K562 (cell line): Measurements from ENCODE around the gene CAPN2. TPM values are rescaled to one million over a fixed set of nuclear protein-coding genes. Genes with fewer than 3 reads are reported as not detected.
A peak's percentile ranks its signal among the peaks of the same experiment; 100 is the strongest.

ENCODE experiments used
- CEBPB ChIP-seq: fragments of 450-650 bp; IDR thresholded peaks from 2 replicates; pipeline ENCODE4 v1.6.1; 2016; ENCODE audit warnings: missing genetic modification characterization, missing compliant biosample characterization
- CTBP1 ChIP-seq: fragments of 450-650 bp; IDR thresholded peaks from 2 replicates; pipeline ENCODE4 v1.6.1; 2016; ENCODE audit warnings: borderline replicate concordance
- DDX20 ChIP-seq: fragments of 450-650 bp; IDR thresholded peaks from 2 replicates; pipeline ENCODE4 v1.6.1; 2016; ENCODE audit warnings: missing genetic modification characterization, low read depth, mild to moderate bottlenecking, missing compliant biosample characterization, moderate library complexity
- ELF2 ChIP-seq: fragments of 250-450 bp; sonication (Bioruptor Pico); IDR thresholded peaks from 2 replicates; pipeline ENCODE4 v1.5.0; 2021; ENCODE audit warnings: mild to moderate bottlenecking
- FOXA3 ChIP-seq, 2 experiments: fragments of 450-650 bp in 1 of 2; sonication (generic) in 1 of 2; formaldehyde crosslinking; IDR thresholded peaks in 1 of 2; conservative IDR thresholded peaks in 1 of 2; 2 replicates each; pipeline versions ENCODE4 v1.4.0 to v1.8.0; 2020 to 2022; ENCODE audit warnings: mild to moderate bottlenecking in 2 of 2, missing genetic modification reagents in 1 of 2
- ILK ChIP-seq: fragments of 450-650 bp; IDR thresholded peaks from 2 replicates; pipeline ENCODE4 v1.6.1; 2016; ENCODE audit warnings: missing genetic modification characterization, low read depth, mild to moderate bottlenecking, missing compliant biosample characterization, moderate library complexity, borderline replicate concordance
- MTF1 ChIP-seq: fragments of 250-450 bp; sonication (Bioruptor Pico); IDR thresholded peaks from 2 replicates; pipeline ENCODE4 v1.9.0; 2021; ENCODE audit warnings: moderate library complexity, mild to moderate bottlenecking, inconsistent platforms, borderline replicate concordance
- RNF2 ChIP-seq: sonication (generic); IDR thresholded peaks from 2 replicates; pipeline ENCODE4 v1.6.1; 2016
- SETDB1 ChIP-seq: IDR thresholded peaks from one replicate; pipeline ENCODE4 v1.6.1; 2012; ENCODE audit warnings: low read length, control low read depth, inconsistent platforms
- SREBF1 ChIP-seq: fragments of 150-350 bp; IDR thresholded peaks from 2 replicates; pipeline ENCODE4 v1.6.1; 2014; ENCODE audit warnings: antibody characterized with exemption, low read depth, low read length, borderline replicate concordance
- TEAD4 ChIP-seq, 2 experiments: sonication (generic) in 1 of 2; formaldehyde crosslinking in 1 of 2; IDR thresholded peaks; 2 replicates each; pipeline versions ENCODE4 v1.6.1 to v1.8.0; 2012 to 2022; ENCODE audit warnings: borderline replicate concordance in 1 of 2, inconsistent platforms in 1 of 2, low read length in 1 of 2, mild to moderate bottlenecking in 1 of 2, missing genetic modification reagents in 1 of 2
- U2AF1 ChIP-seq: fragments of 200-400 bp; formaldehyde crosslinking; optimal IDR thresholded peaks from 2 replicates; pipeline ENCODE3; 2017; ENCODE audit warnings: mild to moderate bottlenecking, low read depth, low read length, moderate library complexity
- ZNF232 ChIP-seq: sonication (generic); formaldehyde crosslinking; IDR thresholded peaks from 2 replicates; pipeline ENCODE4 v1.8.0; 2022; ENCODE audit warnings: mild to moderate bottlenecking, missing genetic modification reagents
- ZZZ3 ChIP-seq: fragments of 450-650 bp; IDR thresholded peaks from 2 replicates; pipeline ENCODE4 v1.6.1; 2016; ENCODE audit warnings: antibody characterized with exemption, mild to moderate bottlenecking, moderate library complexity
- polyA plus RNA-seq, 8 experiments: library from polyadenylated mRNA; depleted of rRNA in 4 of 8; stranded (reverse) in 5 of 8; unstranded in 3 of 8; fragments of >200 nt; fragmentation: Nextera tagmentation in 2 of 8; fragmentation: Illumina TruSeq in 1 of 8; extraction: Ambion mirVana in 2 of 8; extraction: Trizol in 1 of 8; gene quantifications; 2 replicates each; pipeline versions ENCODE4 v1.2.1 to v1.2.3, GENCODE V29; 2011 to 2014; ENCODE audit warnings: inconsistent platforms in 1 of 8, missing spikeins in 1 of 8
- total RNA-seq, 7 experiments: library from RNA; depleted of rRNA in 6 of 7; stranded (reverse); fragments of >200 nt in 6 of 7; fragmentation: Illumina TruSeq in 2 of 7; extraction: Trizol in 2 of 7; gene quantifications; 2 replicates each; pipeline versions ENCODE4 v1.2.1 to v1.2.3, GENCODE V29; 2011 to 2021; ENCODE audit warnings: low replicate concordance in 1 of 7
- TF ChIP-seq, protein P1 (sequence below): sonication (generic); formaldehyde crosslinking; IDR thresholded peaks from 2 replicates; pipeline ENCODE4 v1.8.1; 2023; ENCODE audit warnings: mild to moderate bottlenecking, missing genetic modification reagents
- TF ChIP-seq, protein P2 (sequence below): fragments of 450-650 bp; IDR thresholded peaks from 2 replicates; pipeline ENCODE4 v1.6.1; 2016; ENCODE audit warnings: antibody characterized with exemption
- TF ChIP-seq, protein P3 (sequence below): fragments of 200-800 bp; sonication (Bioruptor generic); IDR thresholded peaks from 2 replicates; pipeline ENCODE4 v1.6.1; 2017; ENCODE audit warnings: missing genetic modification characterization, missing compliant biosample characterization
- TF ChIP-seq, protein P4 (sequence below), 3 experiments: fragments of 200-800 bp in 1 of 3; sonication (Bioruptor generic) in 1 of 3; sonication (generic) in 1 of 3; formaldehyde crosslinking in 1 of 3; IDR thresholded peaks; 2 replicates each; pipeline versions ENCODE4 v1.6.1 to v1.8.0; 2016 to 2022; ENCODE audit warnings: mild to moderate bottlenecking in 2 of 3, missing compliant biosample characterization in 2 of 3, missing genetic modification characterization in 2 of 3, missing genetic modification reagents in 1 of 3

Gene CAPN2
- total and polyA plus RNA-seq, 9 of the 15 experiments (the other 6 are each of a cell fraction or from before 2014, with no cell fraction given): 24.6 to 157 (median 101) TPM

DNA sequence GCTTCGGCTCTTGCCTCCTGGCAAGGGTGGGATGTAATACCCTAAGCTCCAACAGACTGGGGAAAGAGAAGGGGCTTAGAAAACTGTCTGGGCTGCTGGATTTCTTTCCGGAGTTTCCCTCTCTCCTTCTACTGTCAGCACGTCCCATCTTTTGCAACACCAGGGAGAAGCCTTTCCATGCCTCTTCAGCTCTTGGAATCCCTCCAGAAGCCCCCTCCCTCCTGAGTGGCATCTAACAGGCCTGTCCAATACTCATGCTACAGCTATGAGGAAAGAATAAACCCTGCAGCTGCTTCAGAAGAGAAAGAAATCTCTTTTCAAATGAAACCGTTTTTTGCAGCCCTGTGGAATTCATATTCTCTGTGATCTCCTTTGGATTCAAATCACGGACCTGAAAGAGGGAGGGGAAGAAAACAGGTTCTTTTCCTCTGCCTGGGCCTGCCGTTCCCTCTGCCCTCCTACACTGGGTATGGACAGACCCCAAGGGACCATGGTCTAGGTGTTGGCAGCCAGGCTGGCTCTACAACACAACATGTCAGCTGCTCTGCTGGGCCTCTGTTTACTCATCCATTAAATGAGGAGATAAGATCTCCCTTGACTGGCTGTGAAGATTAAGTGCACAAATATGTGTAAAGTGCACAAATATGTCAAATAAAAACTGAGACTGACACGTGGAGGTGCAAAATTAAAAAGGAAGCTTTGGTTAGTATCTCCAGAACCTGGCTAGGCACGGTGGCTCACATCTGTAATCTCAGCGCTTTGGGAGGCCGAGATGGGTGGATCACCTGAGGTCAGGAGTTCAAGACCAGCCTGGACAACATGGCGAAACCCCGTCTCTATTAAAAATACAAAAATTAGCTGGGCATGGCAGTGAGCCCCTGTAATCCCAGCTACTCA is 6.0 kb upstream of the CAPN2 start (continued):
- TF ChIP-seq, protein P1, sequence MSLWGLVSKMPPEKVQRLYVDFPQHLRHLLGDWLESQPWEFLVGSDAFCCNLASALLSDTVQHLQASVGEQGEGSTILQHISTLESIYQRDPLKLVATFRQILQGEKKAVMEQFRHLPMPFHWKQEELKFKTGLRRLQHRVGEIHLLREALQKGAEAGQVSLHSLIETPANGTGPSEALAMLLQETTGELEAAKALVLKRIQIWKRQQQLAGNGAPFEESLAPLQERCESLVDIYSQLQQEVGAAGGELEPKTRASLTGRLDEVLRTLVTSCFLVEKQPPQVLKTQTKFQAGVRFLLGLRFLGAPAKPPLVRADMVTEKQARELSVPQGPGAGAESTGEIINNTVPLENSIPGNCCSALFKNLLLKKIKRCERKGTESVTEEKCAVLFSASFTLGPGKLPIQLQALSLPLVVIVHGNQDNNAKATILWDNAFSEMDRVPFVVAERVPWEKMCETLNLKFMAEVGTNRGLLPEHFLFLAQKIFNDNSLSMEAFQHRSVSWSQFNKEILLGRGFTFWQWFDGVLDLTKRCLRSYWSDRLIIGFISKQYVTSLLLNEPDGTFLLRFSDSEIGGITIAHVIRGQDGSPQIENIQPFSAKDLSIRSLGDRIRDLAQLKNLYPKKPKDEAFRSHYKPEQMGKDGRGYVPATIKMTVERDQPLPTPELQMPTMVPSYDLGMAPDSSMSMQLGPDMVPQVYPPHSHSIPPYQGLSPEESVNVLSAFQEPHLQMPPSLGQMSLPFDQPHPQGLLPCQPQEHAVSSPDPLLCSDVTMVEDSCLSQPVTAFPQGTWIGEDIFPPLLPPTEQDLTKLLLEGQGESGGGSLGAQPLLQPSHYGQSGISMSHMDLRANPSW: no peak
- no peak for TF ChIP-seq U2AF1
- TF ChIP-seq CTBP1: no peak
- TF ChIP-seq MTF1 (CRISPR knock-in tag): no peak
- TF ChIP-seq RNF2: no peak
- no peak for TF ChIP-seq ILK (tag)
- no peak for TF ChIP-seq ZZZ3
- TF ChIP-seq SREBF1: no peak
- no peak for TF ChIP-seq SETDB1
- TF ChIP-seq, protein P2, sequence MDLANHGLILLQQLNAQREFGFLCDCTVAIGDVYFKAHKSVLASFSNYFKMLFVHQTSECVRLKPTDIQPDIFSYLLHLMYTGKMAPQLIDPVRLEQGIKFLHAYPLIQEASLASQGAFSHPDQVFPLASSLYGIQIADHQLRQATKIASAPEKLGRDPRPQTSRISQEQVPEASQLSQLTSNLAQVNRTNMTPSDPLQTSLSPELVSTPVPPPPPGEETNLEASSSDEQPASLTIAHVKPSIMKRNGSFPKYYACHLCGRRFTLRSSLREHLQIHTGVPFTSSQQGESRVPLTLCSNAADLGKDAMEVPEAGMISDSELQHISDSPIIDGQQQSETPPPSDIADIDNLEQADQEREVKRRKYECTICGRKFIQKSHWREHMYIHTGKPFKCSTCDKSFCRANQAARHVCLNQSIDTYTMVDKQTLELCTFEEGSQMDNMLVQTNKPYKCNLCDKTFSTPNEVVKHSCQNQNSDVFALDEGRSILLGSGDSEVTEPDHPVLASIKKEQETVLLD: no peak
- peak in 1 of 2 experiments; percentile 73; a peak in 2 of 4 replicates for TF ChIP-seq FOXA3 (CRISPR knock-in tag; conservative IDR thresholded peaks at IDR 0.05 in 1 of 2, IDR thresholded peaks at IDR 0.05 in 1 of 2)
- no peak for TF ChIP-seq DDX20
- TF ChIP-seq CEBPB: no peak
- no peak for TF ChIP-seq ZNF232
- TF ChIP-seq, protein P3, sequence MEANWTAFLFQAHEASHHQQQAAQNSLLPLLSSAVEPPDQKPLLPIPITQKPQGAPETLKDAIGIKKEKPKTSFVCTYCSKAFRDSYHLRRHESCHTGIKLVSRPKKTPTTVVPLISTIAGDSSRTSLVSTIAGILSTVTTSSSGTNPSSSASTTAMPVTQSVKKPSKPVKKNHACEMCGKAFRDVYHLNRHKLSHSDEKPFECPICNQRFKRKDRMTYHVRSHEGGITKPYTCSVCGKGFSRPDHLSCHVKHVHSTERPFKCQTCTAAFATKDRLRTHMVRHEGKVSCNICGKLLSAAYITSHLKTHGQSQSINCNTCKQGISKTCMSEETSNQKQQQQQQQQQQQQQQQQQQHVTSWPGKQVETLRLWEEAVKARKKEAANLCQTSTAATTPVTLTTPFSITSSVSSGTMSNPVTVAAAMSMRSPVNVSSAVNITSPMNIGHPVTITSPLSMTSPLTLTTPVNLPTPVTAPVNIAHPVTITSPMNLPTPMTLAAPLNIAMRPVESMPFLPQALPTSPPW (CRISPR knock-in tag): peak; percentile 27; the same call in 1 of the 2 replicates
- TF ChIP-seq, protein P4, sequence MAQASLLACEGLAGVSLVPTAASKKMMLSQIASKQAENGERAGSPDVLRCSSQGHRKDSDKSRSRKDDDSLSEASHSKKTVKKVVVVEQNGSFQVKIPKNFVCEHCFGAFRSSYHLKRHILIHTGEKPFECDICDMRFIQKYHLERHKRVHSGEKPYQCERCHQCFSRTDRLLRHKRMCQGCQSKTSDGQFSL (CRISPR knock-in tag; IDR thresholded peaks at IDR 0.05): no peak
- TF ChIP-seq, protein P4 (tag; IDR thresholded peaks at IDR 0.05): no peak
- no peak for TF ChIP-seq ELF2 (CRISPR knock-in tag)
- peak; percentile 12; the same call in 1 of the 2 replicates for TF ChIP-seq TEAD4 (IDR thresholded peaks at IDR 0.05; ENCODE audit: low read length)
- TF ChIP-seq TEAD4 (CRISPR knock-in tag; IDR thresholded peaks at IDR 0.05; ENCODE audit: borderline replicate concordance): no peak
